Stimulated activated CD8-positive, alpha-beta memory T cell treated with anti-CD3 and anti-CD28 coated beads, Interleukin-15, amount 100 ng/mL, for 1 hour (primary cell): ENCODE measurements around the gene PRKG1.

Experiments
- DNase-seq: peaks from one replicate; pipeline ENCODE4 v3.0.0-alpha.2; 2020; ENCODE audit warnings: low read depth

PRKG1 gene

DNA sequence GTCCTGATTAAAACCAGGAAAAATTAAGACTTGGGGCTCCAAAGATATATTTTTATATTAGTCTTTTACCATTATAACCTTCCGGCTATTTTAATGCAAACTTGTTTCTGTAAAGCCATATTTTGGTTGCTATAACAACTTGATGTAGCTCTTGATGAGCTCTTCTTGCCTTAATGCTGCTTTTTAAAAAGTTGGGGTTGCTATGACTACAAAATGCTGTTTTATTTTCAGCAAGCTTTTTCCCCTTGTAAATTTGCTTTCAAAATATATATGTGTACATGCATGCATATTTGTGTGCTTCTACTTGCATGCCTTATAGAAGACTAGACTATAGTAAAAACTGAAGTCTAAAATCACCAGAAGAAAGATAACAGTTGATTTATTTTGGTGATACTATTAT is 525.4 kb downstream of the PRKG1 start:
- DNase-seq, result no peak

DNA sequence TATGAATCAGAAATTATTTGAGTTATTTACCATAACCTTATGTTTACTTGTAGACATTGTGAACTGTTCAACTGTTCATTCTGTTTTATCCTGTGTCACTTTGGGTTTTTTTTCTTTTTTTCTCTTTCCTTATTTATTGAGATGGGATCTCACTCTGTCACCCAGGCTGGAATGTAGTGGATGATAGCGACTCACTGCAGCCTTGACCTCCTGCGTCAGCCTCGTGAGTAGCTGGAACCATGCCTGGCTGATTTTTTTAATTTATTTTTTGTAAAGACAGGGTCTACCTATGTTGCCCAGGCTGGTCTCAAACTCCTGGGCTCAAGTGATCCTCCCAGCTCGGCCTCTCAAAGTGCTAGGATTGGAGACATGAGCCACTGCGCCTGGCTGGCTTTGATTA is 528.0 kb downstream of the PRKG1 start:
- no peak for DNase-seq

DNA sequence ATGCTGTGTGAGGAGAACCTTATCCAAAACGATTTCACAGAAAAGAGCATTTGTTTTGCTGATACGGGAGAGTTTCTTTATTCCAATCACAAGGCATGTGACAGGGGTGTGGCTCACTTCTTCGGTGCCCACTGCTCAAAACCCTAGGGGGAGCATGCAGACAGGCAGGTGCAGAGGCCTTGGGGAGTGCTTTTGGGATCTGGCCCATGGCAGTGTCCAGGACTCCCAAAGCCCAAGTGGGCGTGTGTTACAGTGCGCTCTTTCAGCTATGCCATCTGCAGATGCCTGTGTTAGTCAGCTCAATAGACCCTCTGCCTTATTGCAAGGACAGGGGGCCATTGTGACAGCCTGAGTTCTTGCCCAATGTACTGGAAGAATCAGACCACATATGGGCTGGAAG is 530.3 kb downstream of the PRKG1 start:
- no peak for DNase-seq

DNA sequence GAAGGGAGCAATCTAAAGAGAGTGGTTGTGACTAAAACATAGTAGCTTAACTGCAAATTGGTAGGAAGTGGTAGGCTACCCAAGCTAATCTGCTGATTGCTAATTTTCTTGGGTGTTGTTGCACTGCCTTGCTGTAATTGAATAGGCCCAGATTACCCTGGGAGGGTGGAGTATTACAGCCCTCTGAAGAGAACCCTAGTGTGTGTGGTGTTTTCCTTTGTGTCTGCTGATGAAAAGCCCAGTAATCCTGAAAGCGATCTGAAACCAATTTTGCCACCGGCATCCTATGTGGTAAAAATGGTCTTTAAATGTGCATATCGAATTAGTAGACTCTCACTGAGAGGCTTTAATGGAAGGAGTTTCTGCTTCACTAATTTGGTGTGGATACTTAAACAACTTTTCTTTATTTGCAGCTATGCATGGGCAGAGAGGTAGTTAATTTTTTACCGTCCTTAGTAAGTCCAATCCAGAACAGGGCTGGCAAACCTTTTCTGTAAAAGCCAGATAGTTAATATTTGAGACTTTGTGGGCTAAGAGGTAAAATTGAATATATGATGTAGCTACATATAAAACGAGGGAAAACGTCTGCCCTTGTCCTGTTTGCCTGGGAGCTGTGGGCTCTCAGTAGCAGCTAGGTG is 532.7 kb downstream of the PRKG1 start:
- no peak for DNase-seq

GRCh38 chr10:51607463-51607835 is 533.2 kb downstream of the PRKG1 start:
- no peak for DNase-seq

- no peak for DNase-seq
These were observed 533.9 kb downstream of the PRKG1 start for GRCh38 chr10:51608211-51608610.

- no peak for DNase-seq
These were observed 541.5 kb downstream of the PRKG1 start for GRCh38 chr10:51615764-51616298.

- no peak for DNase-seq
These were observed 543.4 kb downstream of the PRKG1 start for GRCh38 chr10:51617576-51618235.

- no peak for DNase-seq
These were observed 545.1 kb downstream of the PRKG1 start for GRCh38 chr10:51619365-51619764.

- no peak for DNase-seq
These were observed 545.8 kb downstream of the PRKG1 start for GRCh38 chr10:51620131-51620530.

DNA sequence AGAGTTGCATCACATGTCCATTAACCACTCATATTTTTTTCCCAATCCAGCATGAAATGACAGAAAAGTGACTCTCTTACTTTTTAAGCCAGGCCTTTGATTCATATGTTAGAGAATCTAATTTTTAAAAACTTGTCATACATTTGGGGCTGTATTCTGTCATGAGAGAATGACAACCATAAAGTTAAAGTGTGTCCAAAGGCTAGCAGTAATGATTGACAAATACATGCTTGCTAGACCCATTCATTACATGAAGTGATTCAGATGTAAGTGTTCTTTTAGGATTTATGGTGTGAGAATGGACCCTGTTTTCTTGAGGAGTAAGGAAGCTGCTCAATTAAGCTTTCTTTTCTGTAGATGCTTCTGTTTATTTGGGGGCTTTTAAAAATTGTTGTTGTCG is 549.7 kb downstream of the PRKG1 start:
- no peak for DNase-seq

DNA sequence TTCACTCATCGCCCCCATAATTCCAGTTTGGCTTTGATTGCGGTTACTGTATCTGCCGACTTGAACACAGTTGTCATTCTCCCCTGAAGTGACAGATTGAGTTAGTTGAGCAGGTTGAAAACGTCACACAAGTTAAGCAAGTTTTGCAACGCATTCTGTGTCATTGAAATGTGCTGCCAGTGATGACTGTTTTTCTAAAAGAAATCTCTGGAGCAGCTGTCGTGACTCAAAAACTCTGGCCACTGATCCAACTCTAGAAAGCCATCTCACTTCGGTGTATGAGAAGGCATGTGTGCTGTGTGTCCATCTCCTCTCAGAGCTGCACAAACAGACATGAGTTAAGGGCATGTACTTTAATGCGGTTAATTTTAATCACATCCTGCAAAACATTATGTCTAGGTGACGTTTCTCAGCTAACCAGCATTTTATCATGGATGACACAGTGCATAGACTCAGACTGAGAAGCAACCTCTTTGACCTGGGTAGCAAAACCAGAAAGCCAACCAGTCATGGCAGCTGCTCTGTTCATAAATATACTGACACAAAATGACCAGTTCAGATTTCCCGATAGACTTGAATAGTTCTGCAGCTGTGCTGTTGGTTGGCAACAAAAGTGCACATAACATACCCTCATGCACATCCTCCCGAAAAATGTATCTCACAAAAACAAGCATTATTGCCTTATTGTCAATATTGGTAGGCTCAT is 555.8 kb downstream of the PRKG1 start:
- no peak for DNase-seq

DNA sequence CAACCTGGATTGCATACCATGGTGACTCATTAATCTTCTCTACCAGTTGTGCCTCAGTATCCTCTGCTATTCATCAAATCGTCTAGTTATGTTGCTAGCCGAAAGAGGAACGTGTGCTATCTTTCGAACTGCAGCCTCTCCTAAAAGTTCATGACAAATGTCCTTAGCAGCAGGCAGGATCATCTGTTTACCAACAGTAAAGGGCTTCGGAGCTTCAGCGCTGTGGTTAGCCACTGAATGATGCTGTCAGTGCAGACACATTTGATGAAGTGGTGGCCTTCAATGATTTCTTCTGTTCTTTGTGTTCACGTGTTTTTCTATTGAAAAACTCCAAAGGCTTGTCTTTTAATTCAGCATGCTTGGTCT is 556.3 kb downstream of the PRKG1 start:
- DNase-seq, result no peak

- DNase-seq, result no peak
These were observed 561.1 kb downstream of the PRKG1 start for GRCh38 chr10:51635436-51635835.

DNA sequence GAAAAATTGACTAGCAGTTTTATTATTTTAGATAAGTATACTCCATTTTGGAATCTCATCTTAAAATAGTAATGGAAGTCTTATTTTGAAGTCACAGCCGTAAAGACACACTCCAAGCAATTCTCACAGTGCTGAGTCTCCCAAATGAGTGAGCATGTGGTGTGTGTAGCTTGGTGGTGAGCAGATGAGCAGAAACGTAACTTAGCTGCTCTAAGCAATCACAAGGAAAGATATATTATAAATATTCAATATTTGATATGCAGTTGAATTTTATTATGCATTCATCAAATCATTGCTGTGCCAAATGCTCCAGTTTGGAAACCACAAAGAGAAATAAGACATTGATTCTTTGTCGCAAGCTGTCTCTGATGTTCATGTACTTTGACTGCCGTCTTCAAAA is 563.9 kb downstream of the PRKG1 start:
- DNase-seq, result no peak

DNA sequence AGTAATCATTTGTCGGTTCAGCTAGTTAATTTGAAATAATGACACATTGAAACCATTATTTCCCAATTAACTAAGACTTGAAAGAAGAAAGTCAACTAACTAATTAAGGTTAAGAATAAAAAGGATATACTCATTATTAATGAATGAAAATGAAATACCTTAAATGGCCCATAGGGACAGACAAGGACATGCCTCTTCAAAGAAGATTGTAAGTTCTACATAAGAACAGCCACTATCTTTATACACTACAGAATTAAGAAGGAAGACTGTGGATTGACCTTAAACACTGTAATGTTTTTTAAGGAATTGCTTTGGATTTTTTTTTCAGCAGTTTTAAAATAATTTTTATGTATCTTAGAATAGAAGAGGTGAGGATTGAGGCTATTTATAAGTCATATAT is 564.5 kb downstream of the PRKG1 start:
- DNase-seq, result no peak

DNA sequence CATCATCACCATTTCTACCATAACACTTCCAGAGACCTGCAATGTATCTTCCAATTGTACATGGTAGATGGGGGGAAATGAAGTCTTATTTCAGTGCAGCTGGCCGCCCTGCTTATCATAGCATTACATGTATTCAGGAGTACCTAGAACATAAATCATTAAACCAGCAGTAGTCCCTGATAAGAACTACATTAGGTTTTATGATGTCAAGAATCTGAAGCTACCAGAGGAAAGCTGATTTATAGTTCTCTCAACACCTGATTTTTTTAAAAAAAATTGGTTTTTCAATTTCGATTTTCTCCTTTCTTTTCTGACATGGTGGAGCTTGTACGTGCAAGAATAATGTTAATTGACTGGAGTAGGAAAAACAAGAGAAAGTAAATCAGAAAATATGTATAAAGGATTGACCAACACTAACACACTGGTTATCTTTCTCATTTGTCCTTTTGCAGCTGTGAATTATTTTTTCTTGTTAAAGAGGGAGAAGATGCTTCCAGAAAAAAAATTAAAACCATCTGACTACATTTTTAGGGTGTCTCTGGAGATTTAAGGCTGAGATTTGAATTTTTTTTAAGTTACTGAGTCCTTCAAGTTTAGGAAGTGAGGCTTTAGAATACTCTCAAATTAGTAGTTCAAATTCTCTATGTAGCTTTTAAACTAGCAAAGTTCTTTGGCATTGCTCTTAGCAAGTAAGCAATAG is 566.0 kb downstream of the PRKG1 start:
- no peak for DNase-seq

DNA sequence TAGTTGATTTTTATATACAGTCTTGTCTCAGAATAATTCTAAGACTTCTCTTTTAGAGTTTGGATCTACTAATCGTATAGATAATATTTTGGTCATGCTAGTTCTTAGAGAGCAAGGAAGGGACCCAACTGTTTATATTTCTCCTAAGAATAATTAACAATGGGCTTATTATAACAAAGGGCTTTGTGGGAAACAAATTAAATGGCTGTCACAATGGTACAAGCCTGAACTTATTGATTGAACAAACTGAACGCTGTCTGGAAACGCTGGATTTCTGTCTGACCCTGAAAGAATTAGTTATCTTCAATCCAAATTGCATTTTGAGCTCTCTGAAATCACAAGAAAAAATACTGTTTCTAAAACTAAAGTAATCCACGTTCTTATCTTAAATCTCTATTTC is 568.3 kb downstream of the PRKG1 start:
- DNase-seq, result no peak

- no peak for DNase-seq
These were observed 569.4 kb downstream of the PRKG1 start for GRCh38 chr10:51643734-51644133.

- no peak for DNase-seq
These were observed 574.8 kb downstream of the PRKG1 start for GRCh38 chr10:51649064-51649463.

GRCh38 chr10:51651063-51651462 is 576.8 kb downstream of the PRKG1 start:
- DNase-seq, result no peak

DNA sequence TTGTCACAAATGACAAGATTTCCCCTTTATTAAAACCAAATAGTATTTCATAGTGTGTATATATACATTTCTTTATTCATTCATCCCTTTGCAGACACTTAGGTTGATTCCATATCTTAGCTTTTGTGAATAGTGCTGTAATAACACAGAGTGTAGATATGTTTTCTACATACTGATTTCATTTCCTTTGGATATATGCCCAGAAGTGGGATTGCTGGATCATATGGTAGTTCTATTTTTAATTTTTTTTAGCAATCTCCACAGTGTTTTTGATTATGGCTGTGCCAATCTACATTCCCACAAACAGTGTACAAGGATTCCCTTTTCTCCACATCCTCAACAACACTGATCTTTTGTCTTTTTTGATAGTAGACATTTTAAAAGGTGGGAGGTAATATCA is 578.7 kb downstream of the PRKG1 start:
- no peak for DNase-seq

DNA sequence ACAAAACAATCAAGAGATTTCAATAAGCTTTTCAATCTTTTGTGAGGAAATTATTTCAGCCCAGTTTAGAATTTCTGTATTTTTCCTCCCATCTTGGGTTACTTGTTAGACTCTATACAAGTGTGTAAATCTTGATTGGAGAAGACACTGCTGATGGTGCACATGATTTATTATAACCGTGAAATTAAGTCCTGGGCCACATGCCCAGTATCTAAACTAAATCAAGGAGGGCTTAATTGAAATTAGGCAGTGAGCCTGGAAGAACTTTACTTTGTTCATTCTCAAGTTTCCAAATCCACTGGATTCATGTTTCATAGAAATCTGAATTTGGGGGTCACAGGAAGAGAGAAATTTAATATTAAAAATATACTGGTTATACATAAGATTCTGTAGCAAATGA is 580.6 kb downstream of the PRKG1 start:
- DNase-seq, result no peak
